ENCODE data around the gene GPX2. TPM values are rescaled to one million over a fixed set of nuclear protein-coding genes. Genes with fewer than 3 reads are reported as not detected.

GPX2 gene
- total and polyA plus RNA-seq, 2 donors (not counting 3 experiments of a cell fraction or from before 2014, with no cell fraction given), result not detected

DNA sequence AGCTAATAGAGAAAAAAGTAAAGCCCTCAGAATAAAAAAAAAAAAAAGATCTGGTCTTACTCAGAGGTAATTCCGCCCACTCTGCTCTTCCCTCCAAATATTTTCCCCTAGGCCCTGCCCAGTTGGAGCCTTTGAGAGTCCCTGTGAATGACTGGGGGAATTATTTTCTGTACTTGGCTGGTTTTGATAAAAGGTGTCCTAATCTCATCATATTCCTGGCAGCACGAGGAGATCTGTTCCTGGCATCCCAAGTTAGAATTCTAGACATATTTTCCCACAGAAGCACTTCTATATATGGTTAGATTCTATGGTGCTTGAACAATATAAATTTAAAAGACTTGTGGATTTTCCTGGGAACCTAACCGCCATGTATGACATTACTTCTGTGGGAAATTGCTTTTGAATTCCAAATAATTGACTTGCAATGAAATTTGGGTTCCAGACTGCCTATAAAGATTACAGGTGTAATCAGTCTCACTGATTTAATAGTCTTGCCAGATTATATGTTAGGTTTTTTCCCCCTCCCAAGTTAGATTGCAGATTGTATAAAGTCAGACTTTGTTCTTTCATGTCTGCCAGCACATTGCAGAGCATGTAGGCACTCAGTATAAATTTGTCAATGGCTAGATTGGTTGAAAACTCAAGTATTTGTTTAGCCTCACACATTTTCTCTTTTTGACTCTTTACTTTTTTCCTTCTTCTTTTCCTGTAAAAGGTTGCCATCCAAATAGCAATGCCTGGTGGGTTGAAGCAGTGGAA, 12.3 kb downstream of the GPX2 start:
- Histone ChIP-seq H3K4me3 (replicated peaks in 1 of 3; ENCODE audit: insufficient read depth in 1 of 3, low read depth in 1 of 3, low read length in 3 of 3) (no peak overlapping the region), H3K4me2 (ENCODE audit: insufficient read depth, low read length) (no peak overlapping the region), H2AFZ (ENCODE audit: low read depth, low read length) (no peak overlapping the region), H4K20me1 (replicated peaks; ENCODE audit: control insufficient read depth, extremely low read depth, insufficient read depth, low read length) (no peaks in the 10 kb centered on the region), H3K9me1 (replicated peaks; ENCODE audit: control insufficient read depth, extremely low read depth, insufficient read depth, low read length) (no peaks in the 10 kb centered on the region), H3K36me3 (ENCODE audit: control insufficient read depth in 2 of 2, extremely low read depth in 1 of 2, insufficient read depth in 2 of 2, low read length in 2 of 2) (peaks cover 3 to 10% of the 10 kb centered on the region in 2 experiments), H3K9ac (replicated peaks; ENCODE audit: extremely low read depth, insufficient read depth, low read length) (no peak overlapping the region), H3K27me3 (ENCODE audit: control insufficient read depth in 2 of 2, insufficient read depth in 2 of 2, low read length in 2 of 2) (no peaks in the 10 kb centered on the region), H3K9me3 (replicated peaks; ENCODE audit: control insufficient read depth, insufficient read depth, low read length) (no peaks in the 10 kb centered on the region), H3K79me2 (ENCODE audit: control insufficient read depth, insufficient read depth, low read length) (no peaks in the 10 kb centered on the region), H3K27ac (ENCODE audit: insufficient read depth, low read depth, low read length) (no peak overlapping the region), H3K4me1 (ENCODE audit: control insufficient read depth, extremely low read depth, insufficient read depth, low read length) (no peaks in the 10 kb centered on the region)
- ChIA-PET CTCF (no interaction called here), POLR2A (no interaction called here)
- DNase-seq (ENCODE audit: low read depth, low spot score) (no peak), FAIRE-seq (no peak)
- TF ChIP-seq JUN (IDR thresholded peaks at IDR 0.05; ENCODE audit: borderline replicate concordance, insufficient read depth, insufficient read length, low read depth) (no peak), POLR2AphosphoS5 (IDR thresholded peaks at IDR 0.05; ENCODE audit: insufficient read depth, low read depth, low read length) (no peak), FOS (IDR thresholded peaks at IDR 0.05; ENCODE audit: borderline replicate concordance, insufficient read depth, low read length) (no peak), MYC (IDR thresholded peaks at IDR 0.05; ENCODE audit: low read depth, low read length) (no peak), MAX (IDR thresholded peaks at IDR 0.05; ENCODE audit: insufficient read depth, insufficient read length) (no peak), POLR2A (IDR thresholded peaks at IDR 0.05; ENCODE audit: low read depth, low read length) (no peak), GATA2 (IDR thresholded peaks at IDR 0.05; ENCODE audit: insufficient read depth, insufficient read length, low read depth, low read length) (no peak), EZH2 (IDR thresholded peaks at IDR 0.05; ENCODE audit: borderline replicate concordance, low read depth, low read length, severe bottlenecking) (no peak), CTCF (IDR thresholded peaks at IDR 0.05; ENCODE audit: extremely low read depth in 1 of 2, insufficient read depth in 1 of 2, low read depth in 1 of 2, low read length in 2 of 2) (no peak)
- intact Hi-C loops (cut with micrococcal nuclease), result no loop called here
- dilution Hi-C loops (cut with MboI; ENCODE audit: extremely low pct_ligation_motif_present, low sequenced_read_pairs), result no loop called here
- no TSS peak for BruUV-seq (replicated peaks)
